Memory B cell (primary cell): Measurements from ENCODE around the gene HIBADH.

ENCODE experiments used
- ATAC-seq: fragments of 150-1000 bp; cut with Tn5 transposase; 2 replicates; pipeline ENCODE4 v1.10.0; 2021; ENCODE audit warnings: low read depth, mild to moderate bottlenecking, moderate library complexity
- DNase-seq, 2 donors: peaks; one replicate each; pipeline ENCODE4 v3.0.0; 2022; ENCODE audit warnings: low spot score in 2 of 2
- H3K27ac Mint-ChIP-seq: one replicate; pipeline ENCODE4 v1.8.0; 2022; ENCODE audit warnings: mild to moderate bottlenecking, moderate library complexity, mixed read lengths
- H3K27me3 Mint-ChIP-seq: one replicate; pipeline ENCODE4 v1.8.0; 2022; ENCODE audit warnings: mixed read lengths
- H3K36me3 Mint-ChIP-seq: one replicate; pipeline ENCODE4 v1.8.0; 2022; ENCODE audit warnings: mild to moderate bottlenecking, mixed read lengths
- H3K4me1 Mint-ChIP-seq: one replicate; pipeline ENCODE4 v1.8.0; 2022; ENCODE audit warnings: mixed read lengths
- H3K4me3 Mint-ChIP-seq: one replicate; pipeline ENCODE4 v1.8.0; 2022; ENCODE audit warnings: mild to moderate bottlenecking, moderate library complexity, mixed read lengths
- H3K9me3 Mint-ChIP-seq: one replicate; pipeline ENCODE4 v1.8.0; 2022; ENCODE audit warnings: mixed read lengths

HIBADH gene

DNA sequence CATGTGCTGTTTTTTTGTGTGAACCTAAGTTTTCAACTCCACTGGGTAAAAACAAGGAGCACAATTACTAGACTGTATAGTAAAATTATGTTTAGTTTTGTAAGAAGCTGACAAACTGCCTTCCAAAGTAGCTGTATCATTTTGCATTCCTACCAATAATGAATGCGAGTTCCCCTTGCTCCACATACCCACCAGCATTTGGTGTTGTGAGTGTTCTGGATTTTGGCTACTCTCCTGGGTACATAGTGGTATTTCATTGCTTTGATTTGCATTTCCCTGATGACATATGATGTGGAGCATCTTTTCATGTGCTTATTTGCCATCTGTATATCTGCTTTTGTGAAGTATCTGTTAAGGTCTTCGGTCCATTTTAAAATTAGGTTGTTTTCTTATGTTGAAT, 178.2 kb downstream of the HIBADH start:
- Mint-ChIP-seq H3K27me3 (peaks cover 3% of the 10 kb centered on the region), H3K4me3 (no peak overlapping the region), H3K36me3 (no peaks in the 10 kb centered on the region), H3K9me3 (no peaks in the 10 kb centered on the region), H3K27ac (no peak overlapping the region), H3K4me1 (no peaks in the 10 kb centered on the region)
- no peak for ATAC-seq
- DNase-seq = no peak

DNA sequence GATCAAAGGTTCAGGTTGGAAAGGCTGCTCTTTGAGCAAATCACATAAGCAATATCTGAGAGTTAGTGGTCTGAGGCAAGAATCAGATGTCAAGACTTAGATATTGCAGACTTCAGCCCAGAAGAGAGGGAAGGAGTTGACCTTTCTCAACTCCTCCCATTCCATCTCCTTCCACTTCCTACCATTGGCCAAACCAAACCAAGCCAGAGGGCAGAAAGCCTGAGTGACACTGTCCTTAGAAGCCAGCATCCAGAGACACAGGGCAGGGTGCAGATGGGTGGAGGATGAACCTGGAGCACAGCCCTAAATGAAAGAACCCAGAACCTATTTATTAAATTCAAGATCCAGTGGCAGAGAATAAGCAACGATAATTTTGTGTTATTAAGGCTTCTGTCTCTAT, 180.5 kb downstream of the HIBADH start:
- H3K4me1 Mint-ChIP-seq = no peaks in the 10 kb centered on the region
- H3K27ac Mint-ChIP-seq = no peak overlapping the region
- no peak overlapping the region for H3K4me3 Mint-ChIP-seq
- H3K36me3 Mint-ChIP-seq = no peaks in the 10 kb centered on the region
- H3K9me3 Mint-ChIP-seq = no peaks in the 10 kb centered on the region
- DNase-seq (no peak), ATAC-seq (no peak)
- H3K27me3 Mint-ChIP-seq = peaks cover 1% of the 10 kb centered on the region

DNA sequence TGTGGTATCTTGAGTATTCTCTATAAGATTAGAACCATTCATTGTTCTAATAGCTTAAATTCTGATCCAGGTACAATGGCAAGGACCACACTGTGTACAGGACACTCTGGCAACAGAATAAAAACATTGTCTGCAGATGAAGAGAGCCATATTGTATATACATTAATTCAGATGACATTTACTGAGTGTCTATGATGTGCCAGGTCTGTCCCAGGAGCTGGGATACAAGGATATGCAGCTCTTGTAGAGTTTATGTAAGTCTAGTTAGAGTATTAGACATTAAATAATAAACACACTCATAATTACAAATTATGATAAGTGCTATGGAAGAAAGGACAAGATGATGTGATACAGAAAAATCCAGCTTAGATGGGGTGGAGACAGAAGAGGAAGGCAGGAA, 184.1 kb downstream of the HIBADH start:
- peaks cover 5% of the 10 kb centered on the region for H3K27me3 Mint-ChIP-seq
- H3K36me3 Mint-ChIP-seq = no peaks in the 10 kb centered on the region
- no peak overlapping the region for H3K4me3 Mint-ChIP-seq
- no peak for DNase-seq
- no peak for ATAC-seq
- H3K9me3 Mint-ChIP-seq = no peaks in the 10 kb centered on the region
- H3K4me1 Mint-ChIP-seq = no peaks in the 10 kb centered on the region
- H3K27ac Mint-ChIP-seq = no peak overlapping the region

DNA sequence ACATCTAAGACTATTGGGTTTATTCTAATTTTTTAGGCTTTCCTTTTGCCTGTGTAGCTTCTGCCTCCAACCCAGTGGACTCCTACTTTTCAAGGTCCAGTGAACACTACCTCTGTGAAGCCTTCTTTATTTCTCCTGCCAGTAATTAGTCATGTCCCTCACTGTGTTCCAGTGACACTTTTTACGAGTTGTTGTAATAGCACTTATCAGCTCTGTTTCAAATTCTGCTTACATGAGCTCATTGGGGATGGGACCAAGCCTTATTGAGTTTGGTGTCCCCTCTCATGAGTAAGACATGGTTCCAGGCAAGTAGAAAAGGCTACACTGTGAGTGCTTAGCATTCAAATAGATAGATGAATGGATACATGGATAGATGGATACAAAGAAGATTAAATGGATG, 184.6 kb downstream of the HIBADH start:
- Mint-ChIP-seq H3K4me3 (no peak overlapping the region), H3K4me1 (no peaks in the 10 kb centered on the region), H3K36me3 (no peaks in the 10 kb centered on the region), H3K27ac (no peak overlapping the region), H3K9me3 (no peaks in the 10 kb centered on the region), H3K27me3 (peaks cover 5% of the 10 kb centered on the region)
- DNase-seq = no peak
- ATAC-seq = no peak

GRCh38 chr7:27476493-27476892, 186.2 kb downstream of the HIBADH start:
- Mint-ChIP-seq H3K4me3 (no peak overlapping the region), H3K36me3 (no peaks in the 10 kb centered on the region), H3K27ac (no peak overlapping the region), H3K4me1 (no peaks in the 10 kb centered on the region), H3K9me3 (no peaks in the 10 kb centered on the region), H3K27me3 (peaks cover 8% of the 10 kb centered on the region)
- ATAC-seq (no peak), DNase-seq (no peak)
